Lung (tissue), 12 donors: ENCODE results near the gene THBS4. TPM values are rescaled to one million over a fixed set of nuclear protein-coding genes. Genes with fewer than 3 reads are reported as not detected.

Experiments
- ATAC-seq: fragments of 200-7000 bp; cut with Tn5 transposase; one replicate; pipeline ENCODE4 v1.9.1; 2020; ENCODE audit warnings: moderate number of reproducible peaks; ENCODE audit not compliant: insufficient read depth, low FRiP score
- DNase-seq, 3 donors: peaks; one replicate each; pipeline ENCODE4 v3.0.0-alpha.2; 2013 to 2017
- H3K27ac ChIP-seq, 2 donors: one replicate each; pipeline ENCODE4 v1.5.1; 2013; ENCODE audit warnings: mild to moderate bottlenecking in 2 of 2, moderate library complexity in 2 of 2, control low read depth in 1 of 2, inconsistent platforms in 1 of 2, low read depth in 1 of 2, low read length in 1 of 2
- H3K27me3 ChIP-seq, 3 donors: one replicate each; pipeline ENCODE4 v1.5.1; 2013; ENCODE audit warnings: low read length in 2 of 3; ENCODE audit not compliant: control insufficient read depth in 3 of 3, insufficient read depth in 3 of 3
- H3K36me3 ChIP-seq, 4 donors: one replicate each; pipeline ENCODE4 v1.5.1; 2013; ENCODE audit warnings: low read length in 4 of 4, mild to moderate bottlenecking in 1 of 4, moderate library complexity in 1 of 4; ENCODE audit not compliant: control insufficient read depth in 4 of 4, insufficient read depth in 4 of 4
- H3K4me1 ChIP-seq, 5 donors: one replicate each; pipeline ENCODE4 v1.5.1; 2013; ENCODE audit warnings: low read length in 5 of 5, mild to moderate bottlenecking in 2 of 5, moderate library complexity in 1 of 5; ENCODE audit not compliant: control insufficient read depth in 5 of 5, insufficient read depth in 5 of 5
- H3K4me3 ChIP-seq: one replicate; pipeline ENCODE4 v1.5.1; 2013; ENCODE audit warnings: mild to moderate bottlenecking, control low read depth, moderate library complexity
- H3K9ac ChIP-seq, 2 donors: one replicate each; pipeline ENCODE4 v1.5.1; 2013; ENCODE audit warnings: low read length in 2 of 2, control low read depth in 1 of 2; ENCODE audit not compliant: insufficient read depth in 1 of 2
- H3K9me3 ChIP-seq, 4 donors: one replicate each; pipeline ENCODE4 v1.5.1; 2013; ENCODE audit warnings: low read length in 3 of 4, mild to moderate bottlenecking in 1 of 4, moderate library complexity in 1 of 4; ENCODE audit not compliant: control insufficient read depth in 4 of 4, insufficient read depth in 3 of 4
- WGBS, 2 donors: extraction: QIAGEN DNeasy Blood & Tissue Kit; methylation state at CpG; one replicate each; pipeline ENCODE4 v1.1.7; 2013; 5-methylcytosine and 5-hydroxymethylcytosine counted together
- polyA plus RNA-seq, 2 donors: library from polyadenylated mRNA; stranded (reverse); fragments of 200-250 nt; gene quantifications; one replicate each; pipeline ENCODE4 v1.2.1, GENCODE V29; 2013
- total RNA-seq, 2 donors: library from RNA; depleted of rRNA in 1 of 2; stranded (reverse); fragments of >200 nt in 1 of 2; gene quantifications; one replicate each; pipeline ENCODE4 v1.2.1, GENCODE V29; 2014 to 2021
- TF ChIP-seq, protein P1 (sequence below): IDR thresholded peaks from 2 replicates; pipeline ENCODE4 v1.5.1; 2012; ENCODE audit warnings: mild to moderate bottlenecking; ENCODE audit errors: control extremely low read depth, extremely low read depth
- donor health status: control.
- donor health status: control.
- donor health status: Bipolar disorder and iron deficiency.
- donor health status: healthy.
- donor health status: DM: yes; HTN: yes; CAD: no.

The THBS4 gene
- total and polyA plus RNA-seq, 4 donors = 0.69 to 4.2 (median 1.3) TPM

- H3K36me3 ChIP-seq = peaks cover 0 to 3% (median 0%) of the 10 kb centered on the region in 4 donors
- TF ChIP-seq, protein P1, sequence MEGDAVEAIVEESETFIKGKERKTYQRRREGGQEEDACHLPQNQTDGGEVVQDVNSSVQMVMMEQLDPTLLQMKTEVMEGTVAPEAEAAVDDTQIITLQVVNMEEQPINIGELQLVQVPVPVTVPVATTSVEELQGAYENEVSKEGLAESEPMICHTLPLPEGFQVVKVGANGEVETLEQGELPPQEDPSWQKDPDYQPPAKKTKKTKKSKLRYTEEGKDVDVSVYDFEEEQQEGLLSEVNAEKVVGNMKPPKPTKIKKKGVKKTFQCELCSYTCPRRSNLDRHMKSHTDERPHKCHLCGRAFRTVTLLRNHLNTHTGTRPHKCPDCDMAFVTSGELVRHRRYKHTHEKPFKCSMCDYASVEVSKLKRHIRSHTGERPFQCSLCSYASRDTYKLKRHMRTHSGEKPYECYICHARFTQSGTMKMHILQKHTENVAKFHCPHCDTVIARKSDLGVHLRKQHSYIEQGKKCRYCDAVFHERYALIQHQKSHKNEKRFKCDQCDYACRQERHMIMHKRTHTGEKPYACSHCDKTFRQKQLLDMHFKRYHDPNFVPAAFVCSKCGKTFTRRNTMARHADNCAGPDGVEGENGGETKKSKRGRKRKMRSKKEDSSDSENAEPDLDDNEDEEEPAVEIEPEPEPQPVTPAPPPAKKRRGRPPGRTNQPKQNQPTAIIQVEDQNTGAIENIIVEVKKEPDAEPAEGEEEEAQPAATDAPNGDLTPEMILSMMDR = no peak
- H3K4me1 ChIP-seq = peaks cover 0 to 4% (median 0%) of the 10 kb centered on the region in 5 donors
- H3K9ac ChIP-seq = no peak overlapping the region
- H3K27me3 ChIP-seq = no peaks in the 10 kb centered on the region
- no peak overlapping the region for H3K4me3 ChIP-seq
- no peaks in the 10 kb centered on the region for H3K9me3 ChIP-seq
- ATAC-seq (no peak), DNase-seq (no peak)
- H3K27ac ChIP-seq = no peak overlapping the region
- WGBS, 2 donors = 83 to 88% methylated on average over 4 of the region's 4 CpGs
Observed at GRCh38 chr5:80068775-80069174, 33.6 kb downstream of the THBS4 start.

DNA sequence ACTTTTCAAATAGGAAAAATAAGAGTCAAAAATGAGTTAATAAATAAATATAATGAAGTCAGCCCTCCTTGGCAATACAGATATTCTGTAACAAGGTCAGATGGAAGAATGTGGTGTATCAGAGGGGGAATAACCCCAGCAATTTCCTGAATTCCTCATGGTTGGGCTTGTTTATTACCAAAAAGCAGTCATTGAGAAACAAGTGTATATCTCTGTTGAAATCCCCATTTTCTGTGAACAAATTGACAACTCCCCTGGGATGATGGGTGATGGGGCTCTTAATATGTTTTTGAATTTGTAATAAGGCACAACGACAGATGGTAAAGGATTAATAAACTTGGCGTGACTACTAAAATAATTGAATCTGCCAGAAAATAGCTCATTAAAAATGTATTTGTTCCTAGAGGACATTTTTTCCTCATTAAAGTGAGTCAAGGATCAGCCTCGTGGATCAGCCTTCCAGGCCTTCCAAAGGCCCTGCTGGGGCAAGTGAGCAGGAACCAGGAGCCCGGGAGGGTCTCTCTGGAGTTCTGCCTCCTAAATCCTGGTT is 34.2 kb downstream of the THBS4 start:
- Histone ChIP-seq H3K27ac (no peak overlapping the region), H3K36me3 (peaks cover 0 to 3% (median 0%) of the 10 kb centered on the region in 4 donors), H3K9me3 (no peaks in the 10 kb centered on the region), H3K27me3 (no peaks in the 10 kb centered on the region), H3K9ac (no peak overlapping the region), H3K4me3 (no peak overlapping the region), H3K4me1 (peaks cover 0 to 4% (median 0%) of the 10 kb centered on the region in 5 donors)
- WGBS, 2 donors = 52 to 65% methylated on average over 4 of the region's 4 CpGs
- DNase-seq = no peak
- no peak for ATAC-seq
- TF ChIP-seq, protein P1 = no peak

DNA sequence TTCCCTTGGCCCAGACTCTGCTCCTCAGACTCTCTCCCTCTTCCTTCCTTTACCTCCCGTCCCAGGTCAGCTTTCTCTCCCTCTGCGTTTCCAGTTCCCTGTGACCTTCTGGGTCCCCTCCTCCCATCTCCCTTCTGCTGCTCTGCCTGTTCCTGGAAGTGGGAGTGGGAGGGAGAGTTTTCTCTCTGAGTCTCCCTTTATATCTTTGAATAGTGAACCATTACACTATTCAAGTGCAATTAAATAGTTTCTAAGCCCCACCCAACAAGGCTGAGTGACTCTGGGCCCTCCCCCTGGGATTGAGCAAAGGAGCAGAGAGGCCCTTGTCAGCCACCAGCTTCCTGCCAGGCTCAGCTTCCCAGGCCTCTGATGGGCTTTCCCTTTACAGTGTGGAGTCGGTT is 34.8 kb downstream of the THBS4 start:
- no peak overlapping the region for H3K4me3 ChIP-seq
- H3K27ac ChIP-seq = peak overlapping the region in 1 of 2 donors; percentile 5
- 10 to 15% methylated on average over 3 of the region's 3 CpGs for WGBS, 2 donors
- H3K9me3 ChIP-seq = no peaks in the 10 kb centered on the region
- TF ChIP-seq, protein P1 = no peak
- DNase-seq (peak; percentile 27 to 66 (median 47)), ATAC-seq (peak; percentile 74)
- peaks cover 0 to 4% (median 0%) of the 10 kb centered on the region in 5 donors for H3K4me1 ChIP-seq
- peaks cover 0 to 3% (median 0%) of the 10 kb centered on the region in 4 donors for H3K36me3 ChIP-seq
- H3K27me3 ChIP-seq = no peaks in the 10 kb centered on the region
- no peak overlapping the region for H3K9ac ChIP-seq
